GM18909 (cell line): ENCODE data around the gene PRDM9.
"Not testable (repeated sequence)": the region's sequence is repeated elsewhere in the genome, so short reads cannot be mapped to it uniquely, and the experiment has no call there.

ENCODE experiments used
- ATAC-seq: cut with Tn5 transposase; IDR thresholded peaks from one replicate; pipeline ENCODE4 v1.9.1; 2021; ENCODE audit warnings: mild to moderate bottlenecking; ENCODE audit not compliant: unreplicated experiment, poor library complexity

The PRDM9 gene

GRCh38 chr5:23507278-23507685 is at the start of gene PRDM9:
Gene PRDM9 (plus strand): TSS chr5:23507609. CDS start chr5:23509034, 1,425 bp downstream.
- no peak for ATAC-seq

- ATAC-seq = no peak
These were observed 49.6 kb upstream of the PRDM9 start for GRCh38 chr5:23457780-23458179.

- ATAC-seq = no peak
These were observed 48.2 kb upstream of the PRDM9 start for GRCh38 chr5:23459214-23459613.

- ATAC-seq = no peak
These were observed 45.8 kb upstream of the PRDM9 start for GRCh38 chr5:23461576-23461975.

GRCh38 chr5:23466401-23466912 is 41.0 kb upstream of the PRDM9 start:
- ATAC-seq = no peak

GRCh38 chr5:23468658-23469057 is 38.8 kb upstream of the PRDM9 start:
- ATAC-seq = no peak

- no peak for ATAC-seq
These were observed 33.5 kb upstream of the PRDM9 start for GRCh38 chr5:23473915-23474314.

GRCh38 chr5:23474315-23474714 is 33.1 kb upstream of the PRDM9 start:
- no peak for ATAC-seq

GRCh38 chr5:23476580-23476979 is 30.8 kb upstream of the PRDM9 start:
- ATAC-seq = no peak

GRCh38 chr5:23482642-23483041 is 24.8 kb upstream of the PRDM9 start:
- no peak for ATAC-seq

- ATAC-seq = no peak
These were observed 24.3 kb upstream of the PRDM9 start for GRCh38 chr5:23483090-23483489.

GRCh38 chr5:23484096-23484495 is 23.3 kb upstream of the PRDM9 start:
- no peak for ATAC-seq

GRCh38 chr5:23486227-23486626 is 21.2 kb upstream of the PRDM9 start:
- not testable (repeated sequence) for ATAC-seq

GRCh38 chr5:23490993-23491392 is 16.4 kb upstream of the PRDM9 start:
- ATAC-seq = no peak

- ATAC-seq = no peak
These were observed 12.9 kb upstream of the PRDM9 start for GRCh38 chr5:23494558-23494957.

- no peak for ATAC-seq
These were observed 10.8 kb upstream of the PRDM9 start for GRCh38 chr5:23496576-23496975.

GRCh38 chr5:23506329-23507236 is 826 bp upstream of the PRDM9 start:
- no peak for ATAC-seq

- ATAC-seq = not testable (repeated sequence)
These were observed 3.0 kb downstream of the PRDM9 start for GRCh38 chr5:23510434-23510833.

GRCh38 chr5:23522553-23522952 is 15.1 kb downstream of the PRDM9 start:
- no peak for ATAC-seq

- no peak for ATAC-seq
These were observed 15.6 kb downstream of the PRDM9 start for GRCh38 chr5:23523031-23523430.

- ATAC-seq = no peak
These were observed 16.6 kb downstream of the PRDM9 start for GRCh38 chr5:23523998-23524397.

- ATAC-seq = no peak
These were observed 18.3 kb downstream of the PRDM9 start for GRCh38 chr5:23525751-23526150.
